ENCODE results near the gene MACROD2. TPM values are rescaled to one million over a fixed set of nuclear protein-coding genes. Genes with fewer than 3 reads are reported as not detected.

Gene MACROD2
- polyA plus RNA-seq, 1 donor, result 5.4 TPM

DNA sequence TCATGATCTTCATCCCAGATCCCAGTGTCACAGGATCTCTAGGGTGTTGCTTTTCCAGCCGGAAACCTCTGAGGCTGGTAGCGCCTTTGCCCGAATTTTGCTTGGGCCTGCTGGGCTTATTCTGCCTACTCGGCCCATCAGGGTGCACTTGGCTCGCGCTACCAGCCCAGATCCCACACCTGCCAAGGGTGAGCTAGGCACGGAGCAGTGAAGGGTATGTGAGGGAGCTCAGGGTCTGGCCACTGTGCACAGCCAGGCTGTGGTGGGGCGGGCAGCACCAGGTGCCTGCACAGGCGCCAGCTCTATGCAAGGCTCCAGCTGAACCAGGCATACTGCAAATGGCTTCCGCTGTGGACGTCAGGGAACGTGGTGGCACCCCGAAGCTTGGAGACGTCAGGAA is 1035.5 kb downstream of the MACROD2 start:
- Histone ChIP-seq H3K9me3 (ENCODE audit: control insufficient read depth, low read depth, low read length) (peaks cover 8% of the 10 kb centered on the region), H3K4me3 (ENCODE audit: low read length) (no peak overlapping the region), H3K27ac (ENCODE audit: low read length) (no peak overlapping the region), H3K36me3 (ENCODE audit: control insufficient read depth, insufficient read depth, low read length) (no peaks in the 10 kb centered on the region), H3K4me1 (ENCODE audit: control insufficient read depth, insufficient read depth, low read length) (no peaks in the 10 kb centered on the region), H3K27me3 (ENCODE audit: control insufficient read depth, insufficient read depth, low read length) (no peaks in the 10 kb centered on the region)
- WGBS (ENCODE audit: insufficient coverage, low lambda C conversion rate), result no CpG with 5 or more reads among the region's 14 CpGs
- DNase-seq, result no peak

DNA sequence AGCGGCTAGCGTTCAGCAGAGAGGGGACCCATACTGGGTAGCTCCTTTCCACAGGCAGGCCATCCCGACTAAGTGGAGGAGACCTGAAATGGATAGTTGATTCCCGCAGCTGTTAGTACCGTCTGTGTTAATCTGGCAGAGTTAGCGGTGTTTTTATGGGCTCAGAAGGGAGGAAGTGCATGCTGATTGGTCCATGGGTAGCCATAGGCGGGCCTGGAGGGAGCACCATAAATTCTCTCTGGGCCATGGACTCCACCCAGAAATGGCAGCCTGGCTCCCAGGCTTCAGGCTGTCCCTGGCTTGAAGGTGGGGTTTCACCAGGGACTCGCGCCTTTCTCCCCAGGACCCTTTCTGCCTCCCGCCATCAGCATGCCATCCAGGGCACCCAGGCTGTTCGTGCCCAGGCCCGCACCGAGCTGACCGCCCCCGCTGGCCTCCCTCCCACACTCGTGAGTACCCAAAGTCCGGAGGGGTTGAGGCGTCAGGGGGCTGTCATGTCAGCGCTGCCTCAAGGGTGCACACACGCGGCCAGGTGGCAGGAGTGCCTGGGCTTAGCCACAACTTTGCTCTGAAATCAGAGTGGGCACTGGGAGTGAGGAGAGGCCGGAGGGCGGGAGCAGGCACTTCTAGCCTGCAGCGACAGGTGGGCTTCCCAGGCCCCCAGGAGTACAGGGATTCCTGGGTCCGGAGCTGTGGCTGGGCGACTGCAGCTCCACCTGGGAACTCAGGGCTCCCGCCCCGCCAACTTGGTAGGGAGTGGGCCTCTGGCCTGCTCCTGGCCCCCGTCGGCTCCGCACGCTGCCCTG is 1036.4 kb downstream of the MACROD2 start:
- WGBS (ENCODE audit: insufficient coverage, low lambda C conversion rate), result no CpG with 5 or more reads among the region's 32 CpGs
- H3K36me3 ChIP-seq (ENCODE audit: control insufficient read depth, insufficient read depth, low read length), result no peaks in the 10 kb centered on the region
- no peak overlapping the region for H3K27ac ChIP-seq (ENCODE audit: low read length)
- H3K4me3 ChIP-seq (ENCODE audit: low read length), result no peak overlapping the region
- no peak for DNase-seq
- no peaks in the 10 kb centered on the region for H3K4me1 ChIP-seq (ENCODE audit: control insufficient read depth, insufficient read depth, low read length)
- H3K9me3 ChIP-seq (ENCODE audit: control insufficient read depth, low read depth, low read length), result peaks cover 8% of the 10 kb centered on the region
- H3K27me3 ChIP-seq (ENCODE audit: control insufficient read depth, insufficient read depth, low read length), result no peaks in the 10 kb centered on the region

DNA sequence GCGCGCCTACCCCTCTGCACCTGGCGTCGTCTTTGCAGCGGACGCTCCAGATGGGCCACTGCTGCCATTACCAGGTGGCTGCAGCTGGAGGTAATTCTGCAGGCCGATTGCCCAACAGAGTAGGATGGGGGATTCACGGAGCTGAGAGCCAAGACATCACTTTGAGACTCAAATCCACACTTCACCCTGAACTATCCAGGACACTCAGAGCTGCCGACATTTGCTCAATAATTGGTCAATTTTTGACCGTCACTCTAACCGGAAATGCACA is 1037.0 kb downstream of the MACROD2 start:
- no peak for DNase-seq
- Histone ChIP-seq H3K36me3 (ENCODE audit: control insufficient read depth, insufficient read depth, low read length) (no peaks in the 10 kb centered on the region), H3K9me3 (ENCODE audit: control insufficient read depth, low read depth, low read length) (peaks cover 8% of the 10 kb centered on the region), H3K4me3 (ENCODE audit: low read length) (no peak overlapping the region), H3K4me1 (ENCODE audit: control insufficient read depth, insufficient read depth, low read length) (no peaks in the 10 kb centered on the region), H3K27me3 (ENCODE audit: control insufficient read depth, insufficient read depth, low read length) (no peaks in the 10 kb centered on the region), H3K27ac (ENCODE audit: low read length) (no peak overlapping the region)
- no CpG with 5 or more reads among the region's 11 CpGs for WGBS (ENCODE audit: insufficient coverage, low lambda C conversion rate)

DNA sequence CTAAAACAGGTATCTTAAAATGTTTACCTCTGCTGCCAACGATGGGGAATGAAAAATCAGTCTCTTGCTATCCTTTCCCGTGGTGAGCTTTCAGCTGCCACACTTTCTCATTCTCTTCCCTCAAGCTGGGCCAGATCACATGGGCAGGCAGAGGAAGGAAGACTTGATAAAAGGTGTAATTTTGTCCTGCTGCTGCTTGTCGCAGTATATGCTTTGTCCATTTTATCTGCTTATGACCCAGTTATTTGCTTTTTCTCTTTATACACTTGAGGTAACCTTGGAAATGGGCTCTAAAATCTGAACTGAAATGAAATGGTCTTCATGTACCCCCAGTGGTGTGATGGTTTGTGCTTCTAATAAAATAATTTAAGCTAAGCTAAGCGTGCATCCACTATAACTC is 1038.0 kb downstream of the MACROD2 start:
- H3K9me3 ChIP-seq (ENCODE audit: control insufficient read depth, low read depth, low read length), result peaks cover 8% of the 10 kb centered on the region
- no peak for DNase-seq
- H3K27ac ChIP-seq (ENCODE audit: low read length), result no peak overlapping the region
- no peaks in the 10 kb centered on the region for H3K27me3 ChIP-seq (ENCODE audit: control insufficient read depth, insufficient read depth, low read length)
- H3K4me3 ChIP-seq (ENCODE audit: low read length), result no peak overlapping the region
- no peaks in the 10 kb centered on the region for H3K4me1 ChIP-seq (ENCODE audit: control insufficient read depth, insufficient read depth, low read length)
- no peaks in the 10 kb centered on the region for H3K36me3 ChIP-seq (ENCODE audit: control insufficient read depth, insufficient read depth, low read length)
- WGBS (ENCODE audit: insufficient coverage, low lambda C conversion rate), result no CpG with 5 or more reads among the region's 4 CpGs

DNA sequence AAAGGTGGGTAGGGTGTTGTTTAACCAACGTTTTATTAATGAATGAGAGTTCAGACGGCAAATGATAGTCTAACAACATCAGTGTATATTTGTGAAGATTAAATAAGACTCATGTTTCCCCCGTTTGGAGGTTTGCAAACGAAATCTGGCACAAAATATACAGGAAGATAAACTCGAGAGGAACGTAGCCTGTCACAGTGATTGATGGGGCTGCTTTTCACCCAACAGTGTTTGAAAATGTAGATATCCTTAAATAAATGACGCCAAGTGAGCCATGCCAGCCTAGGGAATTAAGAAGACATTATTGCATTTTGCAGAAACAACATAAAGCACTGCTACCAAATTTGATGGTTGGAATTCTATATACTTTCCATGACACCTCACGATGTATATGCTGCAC is 1038.6 kb downstream of the MACROD2 start:
- H3K4me1 ChIP-seq (ENCODE audit: control insufficient read depth, insufficient read depth, low read length), result no peaks in the 10 kb centered on the region
- DNase-seq, result no peak
- WGBS (ENCODE audit: insufficient coverage, low lambda C conversion rate), result 29% methylated on average over 4 of the region's 8 CpGs
- no peaks in the 10 kb centered on the region for H3K36me3 ChIP-seq (ENCODE audit: control insufficient read depth, insufficient read depth, low read length)
- H3K27me3 ChIP-seq (ENCODE audit: control insufficient read depth, insufficient read depth, low read length), result no peaks in the 10 kb centered on the region
- peaks cover 8% of the 10 kb centered on the region for H3K9me3 ChIP-seq (ENCODE audit: control insufficient read depth, low read depth, low read length)
- no peak overlapping the region for H3K27ac ChIP-seq (ENCODE audit: low read length)
- H3K4me3 ChIP-seq (ENCODE audit: low read length), result no peak overlapping the region

DNA sequence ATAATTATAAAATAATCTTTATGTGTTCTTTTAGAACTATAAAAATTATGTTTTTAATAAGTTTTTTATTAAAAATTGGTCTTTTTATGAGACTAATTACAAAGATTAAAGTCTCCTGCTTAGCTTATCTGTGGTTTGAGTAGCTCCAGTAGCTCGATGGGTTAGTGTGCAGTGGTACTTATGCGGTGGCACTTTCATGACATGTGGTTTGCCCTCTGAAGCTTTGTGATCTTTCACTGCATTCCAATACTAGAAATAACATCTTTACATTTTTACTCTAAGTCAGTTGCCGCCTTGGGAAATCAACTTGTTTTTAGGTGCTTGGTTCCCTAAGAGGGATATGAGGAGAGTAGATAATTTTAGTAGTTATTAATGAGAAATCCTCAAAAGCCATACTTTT is 1041.6 kb downstream of the MACROD2 start:
- DNase-seq, result no peak
- H3K27me3 ChIP-seq (ENCODE audit: control insufficient read depth, insufficient read depth, low read length), result no peaks in the 10 kb centered on the region
- 100% methylated on average over 1 of the region's 3 CpGs for WGBS (ENCODE audit: insufficient coverage, low lambda C conversion rate)
- no peak overlapping the region for H3K27ac ChIP-seq (ENCODE audit: low read length)
- H3K9me3 ChIP-seq (ENCODE audit: control insufficient read depth, low read depth, low read length), result peaks cover 4% of the 10 kb centered on the region
- H3K4me3 ChIP-seq (ENCODE audit: low read length), result no peak overlapping the region
- H3K4me1 ChIP-seq (ENCODE audit: control insufficient read depth, insufficient read depth, low read length), result no peaks in the 10 kb centered on the region
- no peaks in the 10 kb centered on the region for H3K36me3 ChIP-seq (ENCODE audit: control insufficient read depth, insufficient read depth, low read length)

DNA sequence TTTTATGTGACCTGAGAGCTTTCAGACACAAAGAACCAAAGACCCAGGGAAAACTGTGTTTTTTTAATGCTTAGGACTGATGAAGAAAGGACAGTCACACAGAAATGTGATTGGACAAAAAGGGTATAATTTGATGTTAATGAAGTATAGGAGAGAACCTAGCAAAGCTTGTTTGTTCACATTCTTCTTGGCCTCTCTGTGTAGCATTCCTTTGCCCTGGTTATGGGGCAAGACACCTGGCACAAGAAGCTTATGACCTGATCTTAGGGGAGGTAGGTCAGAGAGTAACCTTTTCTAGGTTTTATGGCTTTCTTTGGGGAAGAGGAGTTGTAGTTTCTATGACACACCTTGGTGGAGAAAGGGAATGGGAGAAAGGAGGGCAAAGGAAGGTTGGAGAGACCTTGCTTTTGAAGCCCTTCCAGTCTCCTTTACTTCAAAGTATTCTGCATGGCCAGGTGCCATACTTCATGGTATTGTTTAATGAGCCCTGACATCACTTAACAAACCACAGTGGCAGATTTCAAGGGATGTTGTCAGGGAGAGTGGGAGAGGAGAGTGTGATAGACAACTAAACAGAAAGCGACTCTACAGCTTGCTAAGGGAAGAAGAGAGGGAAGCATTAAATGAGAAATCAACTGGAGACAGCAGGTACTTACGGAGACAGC is 1043.9 kb downstream of the MACROD2 start:
- Histone ChIP-seq H3K27me3 (ENCODE audit: control insufficient read depth, insufficient read depth, low read length) (no peaks in the 10 kb centered on the region), H3K4me1 (ENCODE audit: control insufficient read depth, insufficient read depth, low read length) (no peaks in the 10 kb centered on the region), H3K27ac (ENCODE audit: low read length) (no peak overlapping the region), H3K4me3 (ENCODE audit: low read length) (no peak overlapping the region), H3K36me3 (ENCODE audit: control insufficient read depth, insufficient read depth, low read length) (no peaks in the 10 kb centered on the region), H3K9me3 (ENCODE audit: control insufficient read depth, low read depth, low read length) (no peaks in the 10 kb centered on the region)
- no CpG with 5 or more reads among the region's 2 CpGs for WGBS (ENCODE audit: insufficient coverage, low lambda C conversion rate)
- DNase-seq, result no peak

DNA sequence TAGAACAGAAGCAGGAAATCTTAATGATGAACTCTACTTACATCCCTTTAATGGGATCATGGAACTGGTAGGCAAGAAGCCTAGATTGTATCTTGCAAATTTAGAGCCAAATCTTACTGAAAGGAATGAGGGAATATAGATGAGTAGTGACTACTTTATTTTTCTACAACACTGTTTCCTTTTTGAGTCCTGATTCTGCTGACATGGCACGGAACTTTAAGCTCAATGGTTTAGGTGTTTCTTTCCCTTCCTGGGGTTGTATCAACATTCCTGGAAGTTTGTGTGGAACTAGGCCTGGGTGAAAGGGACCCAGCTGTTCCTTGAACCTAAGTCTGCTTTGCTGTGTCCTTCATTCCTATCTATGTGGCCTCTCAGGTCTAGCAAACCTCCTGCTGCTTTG is 1047.4 kb downstream of the MACROD2 start:
- Histone ChIP-seq H3K4me1 (ENCODE audit: control insufficient read depth, insufficient read depth, low read length) (no peaks in the 10 kb centered on the region), H3K27me3 (ENCODE audit: control insufficient read depth, insufficient read depth, low read length) (no peaks in the 10 kb centered on the region), H3K36me3 (ENCODE audit: control insufficient read depth, insufficient read depth, low read length) (no peaks in the 10 kb centered on the region), H3K9me3 (ENCODE audit: control insufficient read depth, low read depth, low read length) (no peaks in the 10 kb centered on the region), H3K4me3 (ENCODE audit: low read length) (no peak overlapping the region), H3K27ac (ENCODE audit: low read length) (no peak overlapping the region)
- no CpG with 5 or more reads among the region's 1 CpG for WGBS (ENCODE audit: insufficient coverage, low lambda C conversion rate)
- no peak for DNase-seq

DNA sequence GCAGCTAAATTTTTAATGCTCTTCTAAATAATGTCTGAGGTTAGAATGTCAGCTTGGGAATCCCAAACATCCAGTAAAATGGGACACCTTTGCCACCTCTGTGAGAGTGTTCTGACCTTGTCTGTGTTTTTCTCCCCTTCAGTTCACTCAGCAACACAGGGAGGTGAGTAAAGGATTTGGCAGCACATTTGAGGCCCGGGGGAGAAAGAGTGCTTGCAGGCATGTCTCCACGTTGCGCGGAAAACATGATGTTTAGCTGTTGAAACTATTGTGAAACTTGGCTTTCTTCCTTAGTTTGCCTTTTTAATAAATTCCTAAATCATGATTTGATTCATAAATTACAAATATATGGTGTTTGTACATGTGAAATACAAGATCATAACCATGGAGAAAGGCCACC is 1049.9 kb downstream of the MACROD2 start:
- no CpG with 5 or more reads among the region's 4 CpGs for WGBS (ENCODE audit: insufficient coverage, low lambda C conversion rate)
- DNase-seq, result no peak

DNA sequence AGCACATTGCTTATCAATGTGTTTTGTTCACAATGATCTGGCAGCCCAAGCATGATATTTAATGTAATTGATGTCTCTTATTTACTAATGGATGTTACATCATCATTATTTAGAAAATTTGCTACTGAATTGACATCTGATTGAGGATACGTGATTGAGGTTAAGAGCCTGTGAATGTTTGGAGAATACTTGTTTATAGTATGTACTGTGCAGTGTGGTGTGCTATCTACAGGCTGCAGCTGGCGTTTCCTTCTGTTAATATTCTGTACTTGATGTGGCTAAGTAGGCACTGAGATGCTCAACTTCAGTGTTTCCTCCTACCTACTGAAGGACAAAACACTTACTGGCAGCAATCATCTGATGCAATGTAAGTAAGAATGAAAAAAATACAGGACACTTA is 1051.7 kb downstream of the MACROD2 start:
- Histone ChIP-seq H3K27ac (ENCODE audit: low read length) (no peak overlapping the region), H3K36me3 (ENCODE audit: control insufficient read depth, insufficient read depth, low read length) (no peaks in the 10 kb centered on the region), H3K27me3 (ENCODE audit: control insufficient read depth, insufficient read depth, low read length) (no peaks in the 10 kb centered on the region), H3K9me3 (ENCODE audit: control insufficient read depth, low read depth, low read length) (peaks cover 6% of the 10 kb centered on the region), H3K4me3 (ENCODE audit: low read length) (no peak overlapping the region), H3K4me1 (ENCODE audit: control insufficient read depth, insufficient read depth, low read length) (no peaks in the 10 kb centered on the region)
- no peak for DNase-seq
- no CpG with 5 or more reads among the region's 2 CpGs for WGBS (ENCODE audit: insufficient coverage, low lambda C conversion rate)

More for the DNA sequence above, 1049.9 kb downstream of the MACROD2 start:
- Histone ChIP-seq H3K36me3 (ENCODE audit: control insufficient read depth, insufficient read depth, low read length) (no peaks in the 10 kb centered on the region), H3K4me3 (ENCODE audit: low read length) (no peak overlapping the region), H3K27me3 (ENCODE audit: control insufficient read depth, insufficient read depth, low read length) (no peaks in the 10 kb centered on the region), H3K27ac (ENCODE audit: low read length) (no peak overlapping the region), H3K4me1 (ENCODE audit: control insufficient read depth, insufficient read depth, low read length) (no peaks in the 10 kb centered on the region), H3K9me3 (ENCODE audit: control insufficient read depth, low read depth, low read length) (no peaks in the 10 kb centered on the region)

DNA sequence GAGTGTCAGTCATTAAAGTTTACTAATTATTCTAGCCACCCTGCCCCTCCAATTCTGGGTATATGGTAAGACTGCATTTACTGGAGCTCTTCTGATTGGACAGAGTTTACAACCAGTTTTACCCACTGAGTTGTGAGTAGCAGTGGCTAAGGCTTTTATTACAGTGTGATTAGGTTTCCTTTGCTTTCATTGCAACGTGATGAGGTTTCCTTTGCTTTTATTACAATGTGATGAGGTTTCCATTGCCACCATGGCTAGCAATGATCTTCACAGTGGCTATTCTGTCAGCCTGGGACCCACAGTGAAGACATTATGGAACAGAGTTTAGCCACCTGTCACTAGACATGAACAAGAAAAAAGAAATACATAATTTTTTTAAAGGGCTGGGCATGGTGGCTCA is 1052.3 kb downstream of the MACROD2 start:
- Histone ChIP-seq H3K4me1 (ENCODE audit: control insufficient read depth, insufficient read depth, low read length) (no peaks in the 10 kb centered on the region), H3K27me3 (ENCODE audit: control insufficient read depth, insufficient read depth, low read length) (no peaks in the 10 kb centered on the region), H3K36me3 (ENCODE audit: control insufficient read depth, insufficient read depth, low read length) (no peaks in the 10 kb centered on the region), H3K9me3 (ENCODE audit: control insufficient read depth, low read depth, low read length) (peaks cover 6% of the 10 kb centered on the region), H3K27ac (ENCODE audit: low read length) (no peak overlapping the region), H3K4me3 (ENCODE audit: low read length) (no peak overlapping the region)
- no peak for DNase-seq
- no CpG with 5 or more reads among the region's 1 CpG for WGBS (ENCODE audit: insufficient coverage, low lambda C conversion rate)
